GM23338 (cell line): ENCODE measurements around the gene GAS2.

Source experiments
- CREB1 ChIP-seq: fragments of 250-450 bp; sonication (Bioruptor Pico); IDR thresholded peaks from 2 replicates; pipeline ENCODE4 v1.5.0; 2020; ENCODE audit warnings: low read depth, mild to moderate bottlenecking, moderate library complexity
- EZH2 ChIP-seq: fragments of 200-600 bp; sonication (generic); IDR thresholded peaks from one replicate; pipeline ENCODE4 v1.8.0; 2017; ENCODE audit warnings: antibody characterized with exemption, mild to moderate bottlenecking, low read depth; ENCODE audit not compliant: unreplicated experiment
- EZH2phosphoT487 ChIP-seq: fragments of 200-600 bp; sonication (generic); IDR thresholded peaks from one replicate; pipeline ENCODE4 v1.8.1; 2018; ENCODE audit warnings: antibody characterized with exemption; ENCODE audit not compliant: unreplicated experiment
- JUNB ChIP-seq: IDR thresholded peaks from one replicate; pipeline ENCODE4 v1.6.1; 2016; ENCODE audit warnings: antibody characterized with exemption; ENCODE audit not compliant: unreplicated experiment
- NANOG ChIP-seq: IDR thresholded peaks from 2 replicates; pipeline ENCODE4 v1.6.1; 2016; ENCODE audit warnings: antibody characterized with exemption, borderline replicate concordance
- POLR2AphosphoS5 ChIP-seq: IDR thresholded peaks from 2 replicates; pipeline ENCODE4 v1.6.1; 2016; ENCODE audit warnings: antibody characterized with exemption, low read depth
- STAT1 ChIP-seq: IDR thresholded peaks from one replicate; pipeline ENCODE4 v1.6.1; 2016; ENCODE audit warnings: antibody characterized with exemption; ENCODE audit not compliant: unreplicated experiment
- ZNF331 ChIP-seq: fragments of 250-450 bp; sonication (Bioruptor Pico); IDR thresholded peaks from 2 replicates; pipeline ENCODE4 v1.5.0; 2020; ENCODE audit warnings: low read depth, mild to moderate bottlenecking, moderate library complexity
- TF ChIP-seq, protein P1 (sequence below): IDR thresholded peaks from 2 replicates; pipeline ENCODE4 v1.6.1; 2016; ENCODE audit warnings: antibody characterized with exemption
- TF ChIP-seq, protein P2 (sequence below), 2 experiments: fragments of 200-600 bp in 1 of 2; sonication (generic) in 1 of 2; conservative IDR thresholded peaks; 2 replicates each; pipeline versions ENCODE4 v1.5.1 to v1.6.1; 2016 to 2017; ENCODE audit warnings: antibody characterized with exemption in 2 of 2, low read depth in 2 of 2, mild to moderate bottlenecking in 2 of 2, moderate library complexity in 1 of 2
- TF ChIP-seq, protein P3 (sequence below): IDR thresholded peaks from one replicate; pipeline ENCODE4 v1.6.1; 2018; ENCODE audit warnings: antibody characterized with exemption; ENCODE audit not compliant: unreplicated experiment
- TF ChIP-seq, protein P4 (sequence below): fragments of 250-450 bp; sonication (Bioruptor Pico); IDR thresholded peaks from 2 replicates; pipeline ENCODE4 v1.5.0; 2020; ENCODE audit warnings: mild to moderate bottlenecking, moderate library complexity

DNA sequence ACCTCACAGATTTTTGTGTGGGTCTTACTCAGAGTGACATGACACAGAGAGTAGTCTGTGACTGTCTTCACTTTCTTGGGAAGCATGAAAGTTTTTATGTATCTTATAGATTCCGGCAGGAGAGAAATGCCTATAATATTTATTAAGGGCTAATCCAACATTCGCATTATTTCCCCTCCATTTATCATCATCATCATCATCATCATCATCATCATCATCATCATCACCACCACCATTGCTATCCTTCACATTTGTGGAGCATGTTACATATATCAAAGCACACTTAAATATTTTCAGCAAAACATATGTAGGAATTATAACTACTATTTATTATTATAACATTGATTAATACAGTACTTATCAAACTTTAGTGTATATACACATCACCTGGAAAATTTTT lies 66.2 kb downstream of the GAS2 start:
- TF ChIP-seq CREB1 (CRISPR knock-in tag) = no peak
- TF ChIP-seq, protein P1, sequence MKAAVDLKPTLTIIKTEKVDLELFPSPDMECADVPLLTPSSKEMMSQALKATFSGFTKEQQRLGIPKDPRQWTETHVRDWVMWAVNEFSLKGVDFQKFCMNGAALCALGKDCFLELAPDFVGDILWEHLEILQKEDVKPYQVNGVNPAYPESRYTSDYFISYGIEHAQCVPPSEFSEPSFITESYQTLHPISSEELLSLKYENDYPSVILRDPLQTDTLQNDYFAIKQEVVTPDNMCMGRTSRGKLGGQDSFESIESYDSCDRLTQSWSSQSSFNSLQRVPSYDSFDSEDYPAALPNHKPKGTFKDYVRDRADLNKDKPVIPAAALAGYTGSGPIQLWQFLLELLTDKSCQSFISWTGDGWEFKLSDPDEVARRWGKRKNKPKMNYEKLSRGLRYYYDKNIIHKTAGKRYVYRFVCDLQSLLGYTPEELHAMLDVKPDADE = no peak
- TF ChIP-seq, protein P2, sequence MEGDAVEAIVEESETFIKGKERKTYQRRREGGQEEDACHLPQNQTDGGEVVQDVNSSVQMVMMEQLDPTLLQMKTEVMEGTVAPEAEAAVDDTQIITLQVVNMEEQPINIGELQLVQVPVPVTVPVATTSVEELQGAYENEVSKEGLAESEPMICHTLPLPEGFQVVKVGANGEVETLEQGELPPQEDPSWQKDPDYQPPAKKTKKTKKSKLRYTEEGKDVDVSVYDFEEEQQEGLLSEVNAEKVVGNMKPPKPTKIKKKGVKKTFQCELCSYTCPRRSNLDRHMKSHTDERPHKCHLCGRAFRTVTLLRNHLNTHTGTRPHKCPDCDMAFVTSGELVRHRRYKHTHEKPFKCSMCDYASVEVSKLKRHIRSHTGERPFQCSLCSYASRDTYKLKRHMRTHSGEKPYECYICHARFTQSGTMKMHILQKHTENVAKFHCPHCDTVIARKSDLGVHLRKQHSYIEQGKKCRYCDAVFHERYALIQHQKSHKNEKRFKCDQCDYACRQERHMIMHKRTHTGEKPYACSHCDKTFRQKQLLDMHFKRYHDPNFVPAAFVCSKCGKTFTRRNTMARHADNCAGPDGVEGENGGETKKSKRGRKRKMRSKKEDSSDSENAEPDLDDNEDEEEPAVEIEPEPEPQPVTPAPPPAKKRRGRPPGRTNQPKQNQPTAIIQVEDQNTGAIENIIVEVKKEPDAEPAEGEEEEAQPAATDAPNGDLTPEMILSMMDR (conservative IDR thresholded peaks at IDR 0.05; ENCODE audit: low read depth in 2 of 2) = no peak
- TF ChIP-seq EZH2phosphoT487 = no peak
- no peak for TF ChIP-seq STAT1
- TF ChIP-seq EZH2 = no peak
- TF ChIP-seq, protein P3, sequence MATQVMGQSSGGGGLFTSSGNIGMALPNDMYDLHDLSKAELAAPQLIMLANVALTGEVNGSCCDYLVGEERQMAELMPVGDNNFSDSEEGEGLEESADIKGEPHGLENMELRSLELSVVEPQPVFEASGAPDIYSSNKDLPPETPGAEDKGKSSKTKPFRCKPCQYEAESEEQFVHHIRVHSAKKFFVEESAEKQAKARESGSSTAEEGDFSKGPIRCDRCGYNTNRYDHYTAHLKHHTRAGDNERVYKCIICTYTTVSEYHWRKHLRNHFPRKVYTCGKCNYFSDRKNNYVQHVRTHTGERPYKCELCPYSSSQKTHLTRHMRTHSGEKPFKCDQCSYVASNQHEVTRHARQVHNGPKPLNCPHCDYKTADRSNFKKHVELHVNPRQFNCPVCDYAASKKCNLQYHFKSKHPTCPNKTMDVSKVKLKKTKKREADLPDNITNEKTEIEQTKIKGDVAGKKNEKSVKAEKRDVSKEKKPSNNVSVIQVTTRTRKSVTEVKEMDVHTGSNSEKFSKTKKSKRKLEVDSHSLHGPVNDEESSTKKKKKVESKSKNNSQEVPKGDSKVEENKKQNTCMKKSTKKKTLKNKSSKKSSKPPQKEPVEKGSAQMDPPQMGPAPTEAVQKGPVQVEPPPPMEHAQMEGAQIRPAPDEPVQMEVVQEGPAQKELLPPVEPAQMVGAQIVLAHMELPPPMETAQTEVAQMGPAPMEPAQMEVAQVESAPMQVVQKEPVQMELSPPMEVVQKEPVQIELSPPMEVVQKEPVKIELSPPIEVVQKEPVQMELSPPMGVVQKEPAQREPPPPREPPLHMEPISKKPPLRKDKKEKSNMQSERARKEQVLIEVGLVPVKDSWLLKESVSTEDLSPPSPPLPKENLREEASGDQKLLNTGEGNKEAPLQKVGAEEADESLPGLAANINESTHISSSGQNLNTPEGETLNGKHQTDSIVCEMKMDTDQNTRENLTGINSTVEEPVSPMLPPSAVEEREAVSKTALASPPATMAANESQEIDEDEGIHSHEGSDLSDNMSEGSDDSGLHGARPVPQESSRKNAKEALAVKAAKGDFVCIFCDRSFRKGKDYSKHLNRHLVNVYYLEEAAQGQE = no peak
- TF ChIP-seq ZNF331 (CRISPR knock-in tag) = no peak
- TF ChIP-seq POLR2AphosphoS5 = no peak
- no peak for TF ChIP-seq JUNB
- TF ChIP-seq NANOG = no peak
- TF ChIP-seq, protein P4, sequence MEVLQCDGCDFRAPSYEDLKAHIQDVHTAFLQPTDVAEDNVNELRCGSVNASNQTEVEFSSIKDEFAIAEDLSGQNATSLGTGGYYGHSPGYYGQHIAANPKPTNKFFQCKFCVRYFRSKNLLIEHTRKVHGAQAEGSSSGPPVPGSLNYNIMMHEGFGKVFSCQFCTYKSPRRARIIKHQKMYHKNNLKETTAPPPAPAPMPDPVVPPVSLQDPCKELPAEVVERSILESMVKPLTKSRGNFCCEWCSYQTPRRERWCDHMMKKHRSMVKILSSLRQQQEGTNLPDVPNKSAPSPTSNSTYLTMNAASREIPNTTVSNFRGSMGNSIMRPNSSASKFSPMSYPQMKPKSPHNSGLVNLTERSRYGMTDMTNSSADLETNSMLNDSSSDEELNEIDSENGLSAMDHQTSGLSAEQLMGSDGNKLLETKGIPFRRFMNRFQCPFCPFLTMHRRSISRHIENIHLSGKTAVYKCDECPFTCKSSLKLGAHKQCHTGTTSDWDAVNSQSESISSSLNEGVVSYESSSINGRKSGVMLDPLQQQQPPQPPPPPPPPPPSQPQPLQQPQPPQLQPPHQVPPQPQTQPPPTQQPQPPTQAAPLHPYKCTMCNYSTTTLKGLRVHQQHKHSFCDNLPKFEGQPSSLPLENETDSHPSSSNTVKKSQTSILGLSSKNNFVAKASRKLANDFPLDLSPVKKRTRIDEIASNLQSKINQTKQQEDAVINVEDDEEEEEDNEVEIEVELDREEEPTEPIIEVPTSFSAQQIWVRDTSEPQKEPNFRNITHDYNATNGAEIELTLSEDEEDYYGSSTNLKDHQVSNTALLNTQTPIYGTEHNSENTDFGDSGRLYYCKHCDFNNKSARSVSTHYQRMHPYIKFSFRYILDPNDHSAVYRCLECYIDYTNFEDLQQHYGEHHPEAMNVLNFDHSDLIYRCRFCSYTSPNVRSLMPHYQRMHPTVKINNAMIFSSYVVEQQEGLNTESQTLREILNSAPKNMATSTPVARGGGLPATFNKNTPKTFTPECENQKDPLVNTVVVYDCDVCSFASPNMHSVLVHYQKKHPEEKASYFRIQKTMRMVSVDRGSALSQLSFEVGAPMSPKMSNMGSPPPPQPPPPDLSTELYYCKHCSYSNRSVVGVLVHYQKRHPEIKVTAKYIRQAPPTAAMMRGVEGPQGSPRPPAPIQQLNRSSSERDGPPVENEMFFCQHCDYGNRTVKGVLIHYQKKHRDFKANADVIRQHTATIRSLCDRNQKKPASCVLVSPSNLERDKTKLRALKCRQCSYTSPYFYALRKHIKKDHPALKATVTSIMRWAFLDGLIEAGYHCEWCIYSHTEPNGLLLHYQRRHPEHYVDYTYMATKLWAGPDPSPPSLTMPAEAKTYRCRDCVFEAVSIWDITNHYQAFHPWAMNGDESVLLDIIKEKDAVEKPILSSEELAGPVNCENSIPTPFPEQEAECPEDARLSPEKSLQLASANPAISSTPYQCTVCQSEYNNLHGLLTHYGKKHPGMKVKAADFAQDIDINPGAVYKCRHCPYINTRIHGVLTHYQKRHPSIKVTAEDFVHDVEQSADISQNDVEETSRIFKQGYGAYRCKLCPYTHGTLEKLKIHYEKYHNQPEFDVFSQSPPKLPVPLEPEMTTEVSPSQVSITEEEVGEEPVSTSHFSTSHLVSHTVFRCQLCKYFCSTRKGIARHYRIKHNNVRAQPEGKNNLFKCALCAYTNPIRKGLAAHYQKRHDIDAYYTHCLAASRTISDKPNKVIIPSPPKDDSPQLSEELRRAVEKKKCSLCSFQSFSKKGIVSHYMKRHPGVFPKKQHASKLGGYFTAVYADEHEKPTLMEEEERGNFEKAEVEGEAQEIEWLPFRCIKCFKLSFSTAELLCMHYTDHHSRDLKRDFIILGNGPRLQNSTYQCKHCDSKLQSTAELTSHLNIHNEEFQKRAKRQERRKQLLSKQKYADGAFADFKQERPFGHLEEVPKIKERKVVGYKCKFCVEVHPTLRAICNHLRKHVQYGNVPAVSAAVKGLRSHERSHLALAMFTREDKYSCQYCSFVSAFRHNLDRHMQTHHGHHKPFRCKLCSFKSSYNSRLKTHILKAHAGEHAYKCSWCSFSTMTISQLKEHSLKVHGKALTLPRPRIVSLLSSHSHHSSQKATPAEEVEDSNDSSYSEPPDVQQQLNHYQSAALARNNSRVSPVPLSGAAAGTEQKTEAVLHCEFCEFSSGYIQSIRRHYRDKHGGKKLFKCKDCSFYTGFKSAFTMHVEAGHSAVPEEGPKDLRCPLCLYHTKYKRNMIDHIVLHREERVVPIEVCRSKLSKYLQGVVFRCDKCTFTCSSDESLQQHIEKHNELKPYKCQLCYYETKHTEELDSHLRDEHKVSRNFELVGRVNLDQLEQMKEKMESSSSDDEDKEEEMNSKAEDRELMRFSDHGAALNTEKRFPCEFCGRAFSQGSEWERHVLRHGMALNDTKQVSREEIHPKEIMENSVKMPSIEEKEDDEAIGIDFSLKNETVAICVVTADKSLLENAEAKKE = no peak
